Right lobe of liver (tissue), 6 donors: ENCODE measurements around the gene ADAM12. TPM values are rescaled to one million over a fixed set of nuclear protein-coding genes. Genes with fewer than 3 reads are reported as not detected.

ENCODE experiments used
- ATAC-seq, 4 donors: fragments of 200-7000 bp; cut with Tn5 transposase; one replicate each; pipeline ENCODE4 v1.9.1; 2020; ENCODE audit warnings: mild to moderate bottlenecking in 4 of 4, moderate library complexity in 4 of 4
- DNase-seq, 3 donors: peaks; one replicate each; pipeline ENCODE4 v3.0.0-alpha.2; 2020
- H3K27ac ChIP-seq, 3 donors: fragments of 200-600 bp; one replicate each; pipeline ENCODE4 v1.8.0; 2022
- H3K27me3 ChIP-seq, 2 donors: fragments of 200-600 bp; one replicate each; pipeline ENCODE4 v1.8.0; 2022
- H3K36me3 ChIP-seq, 4 donors: fragments of 200-600 bp; sonication (generic) in 1 of 4; one replicate each; pipeline versions ENCODE4 v1.5.1 to v1.8.0; 2017 to 2022; ENCODE audit warnings: control low read depth in 1 of 4
- H3K4me1 ChIP-seq, 4 donors: fragments of 200-600 bp; sonication (generic) in 1 of 4; one replicate each; pipeline versions ENCODE4 v1.5.1 to v1.8.0; 2017 to 2022; ENCODE audit warnings: control low read depth in 1 of 4
- H3K4me3 ChIP-seq, 3 donors: fragments of 200-600 bp; one replicate each; pipeline ENCODE4 v1.8.0; 2022
- H3K9me3 ChIP-seq, 4 donors: fragments of 200-600 bp; sonication (generic) in 1 of 4; one replicate each; pipeline versions ENCODE4 v1.5.1 to v1.8.0; 2017 to 2022; ENCODE audit warnings: control low read depth in 1 of 4
- CTCF ChIP-seq, 4 donors: fragments of 200-600 bp in 3 of 4; fragments of 450-650 bp in 1 of 4; IDR thresholded peaks; one replicate each; pipeline versions ENCODE4 v1.5.1 to v1.8.0; 2016 to 2022; ENCODE audit warnings: antibody characterized with exemption in 4 of 4, mild to moderate bottlenecking in 2 of 4
- POLR2A ChIP-seq: fragments of 450-650 bp; IDR thresholded peaks from one replicate; pipeline ENCODE4 v1.6.1; 2017; ENCODE audit warnings: antibody characterized with exemption, mild to moderate bottlenecking
- WGBS: methylation state at CpG from one replicate; pipeline ENCODE4 v1.1.6; 2018; ENCODE audit warnings: low coverage, low lambda C conversion rate; ENCODE audit not compliant: insufficient coverage; ENCODE audit errors: missing lambda C conversion rate; 5-methylcytosine and 5-hydroxymethylcytosine counted together
- intact Hi-C, 2 donors: fragments of 100-400 bp; cut with DNase I; formaldehyde crosslinking; loops; one replicate each; pipeline versions ENCODE4 v1.11.2 to v1.14.1; 2022
- total RNA-seq, 6 experiments: library from RNA; depleted of rRNA in 2 of 6; stranded (reverse); fragments of >200 nt in 2 of 6; fragmentation: NEBNext Ultra II Directional in 3 of 6; extraction: Animal tissue kit (Norgen Biotek cat#: 25700) in 3 of 6; gene quantifications; one replicate each; pipeline versions ENCODE4 v1.1.0 to v1.2.4, GENCODE V29; 2016 to 2023
- donor health status: DM: no; HTN: yes; CAD: no.
- donor health status: DM: no; HTN: no; CAD: no.
- donor health status: DM: no; HTN: no; CAD: no.
- donor health status: DM: no; HTN: yes; CAD: no.
- donor health status: DM: no; HTN: yes; CAD: no.

ADAM12 gene
- total RNA-seq, 6 experiments from 2014 or later = 0.06 to 1.3 (median 0.48) TPM; not detected in 2

- H3K9me3 ChIP-seq = no peaks in the 10 kb centered on the region
- no peak for DNase-seq
- H3K4me1 ChIP-seq = no peaks in the 10 kb centered on the region
- no peak for TF ChIP-seq POLR2A
- TF ChIP-seq CTCF (IDR thresholded peaks at IDR 0.05) = no peak
- no peak overlapping the region for H3K4me3 ChIP-seq
- intact Hi-C loops = no loop called here
- no peak for ATAC-seq
- H3K27ac ChIP-seq = no peak overlapping the region
- WGBS = 54% methylated on average over 5 of the region's 5 CpGs
- no peaks in the 10 kb centered on the region for H3K36me3 ChIP-seq
- no peaks in the 10 kb centered on the region for H3K27me3 ChIP-seq
Observed at GRCh38 chr10:126433351-126433750, 45.1 kb upstream of the ADAM12 start.

GRCh38 chr10:126432507-126432906, 44.2 kb upstream of the ADAM12 start:
- intact Hi-C loops = no loop called here
- DNase-seq (no peak), ATAC-seq (no peak)
- H3K27me3 ChIP-seq = no peaks in the 10 kb centered on the region
- H3K9me3 ChIP-seq = no peaks in the 10 kb centered on the region
- no peak overlapping the region for H3K4me3 ChIP-seq
- no peaks in the 10 kb centered on the region for H3K36me3 ChIP-seq
- TF ChIP-seq CTCF (IDR thresholded peaks at IDR 0.05) = no peak
- no peak for TF ChIP-seq POLR2A
- no peaks in the 10 kb centered on the region for H3K4me1 ChIP-seq
- no peak overlapping the region for H3K27ac ChIP-seq
- 35% methylated on average over 4 of the region's 7 CpGs for WGBS

- intact Hi-C loops = no loop called here
- Histone ChIP-seq H3K4me3 (no peak overlapping the region), H3K36me3 (no peaks in the 10 kb centered on the region), H3K27me3 (no peaks in the 10 kb centered on the region), H3K4me1 (no peaks in the 10 kb centered on the region), H3K9me3 (no peaks in the 10 kb centered on the region), H3K27ac (no peak overlapping the region)
- ATAC-seq = no peak
- no peak for DNase-seq
- WGBS = 30% methylated on average over 2 of the region's 2 CpGs
- TF ChIP-seq CTCF (IDR thresholded peaks at IDR 0.05) (no peak), POLR2A (no peak)
Observed at GRCh38 chr10:126431816-126432215, 43.5 kb upstream of the ADAM12 start.

- ATAC-seq (no peak), DNase-seq (no peak)
- H3K4me1 ChIP-seq = no peaks in the 10 kb centered on the region
- intact Hi-C loops = no loop called here
- H3K36me3 ChIP-seq = no peaks in the 10 kb centered on the region
- TF ChIP-seq CTCF (IDR thresholded peaks at IDR 0.05) = no peak
- TF ChIP-seq POLR2A = no peak
- no peak overlapping the region for H3K4me3 ChIP-seq
- no peaks in the 10 kb centered on the region for H3K27me3 ChIP-seq
- H3K9me3 ChIP-seq = no peaks in the 10 kb centered on the region
- no peak overlapping the region for H3K27ac ChIP-seq
- WGBS = 80% methylated on average over 1 of the region's 2 CpGs
Observed at GRCh38 chr10:126430512-126430911, 42.2 kb upstream of the ADAM12 start.

- TF ChIP-seq POLR2A = no peak
- TF ChIP-seq CTCF (IDR thresholded peaks at IDR 0.05) = no peak
- H3K4me1 ChIP-seq = no peaks in the 10 kb centered on the region
- no peaks in the 10 kb centered on the region for H3K27me3 ChIP-seq
- WGBS = 68% methylated on average over 4 of the region's 4 CpGs
- H3K27ac ChIP-seq = no peak overlapping the region
- no peak overlapping the region for H3K4me3 ChIP-seq
- ATAC-seq (no peak), DNase-seq (no peak)
- intact Hi-C loops = no loop called here
- peaks cover 0 to 2% (median 0%) of the 10 kb centered on the region in 4 donors for H3K9me3 ChIP-seq
- no peaks in the 10 kb centered on the region for H3K36me3 ChIP-seq
Observed at GRCh38 chr10:126429275-126429674, 41.0 kb upstream of the ADAM12 start.
